Stimulated activated CD4-positive, alpha-beta T cell treated with anti-CD3 and anti-CD28 coated beads, Interleukin-15, amount 100 ng/mL, for 48 hours (primary cell): ENCODE data around the gene PSME1.

Experiments used
- DNase-seq, 2 donors: peaks; one replicate each; pipeline ENCODE4 v3.0.0-alpha.2; 2020; ENCODE audit warnings: low read depth in 2 of 2

PSME1 gene

GRCh38 chr14:24146978-24147760, 11.2 kb downstream of the PSME1 start, which contains the start of gene RNF31:
TSS of gene RNF31 (plus strand) at chr14:24147498. CDS start at chr14:24147699, 201 bp downstream.
- peak; percentile 96 to 98 for DNase-seq

GRCh38 chr14:24147761-24148428, 11.9 kb downstream of the PSME1 start:
- no peak for DNase-seq

GRCh38 chr14:24149302-24149969, 13.4 kb downstream of the PSME1 start:
- DNase-seq, result no peak

GRCh38 chr14:24150061-24150460, 14.1 kb downstream of the PSME1 start:
- DNase-seq, result no peak

GRCh38 chr14:24150567-24150966, 14.6 kb downstream of the PSME1 start:
- DNase-seq, result no peak

GRCh38 chr14:24150993-24151392, 15.0 kb downstream of the PSME1 start:
- no peak for DNase-seq

GRCh38 chr14:24151404-24152080, 15.5 kb downstream of the PSME1 start:
- no peak for DNase-seq

GRCh38 chr14:24155100-24155499, 19.1 kb downstream of the PSME1 start:
- no peak for DNase-seq

- no peak for DNase-seq
Measured at GRCh38 chr14:24156840-24157239, 20.8 kb downstream of the PSME1 start.

GRCh38 chr14:24157331-24157730, 21.3 kb downstream of the PSME1 start:
- no peak for DNase-seq

GRCh38 chr14:24159777-24160498, 23.9 kb downstream of the PSME1 start:
- no peak for DNase-seq

- no peak for DNase-seq
Measured at GRCh38 chr14:24160499-24160849, 24.5 kb downstream of the PSME1 start.

- peak; percentile 95 to 97 for DNase-seq
Measured at GRCh38 chr14:24160850-24161804, 25.1 kb downstream of the PSME1 start, which contains the start of gene IRF9. TSS of gene IRF9 (plus strand) at chr14:24161265. CDS start at chr14:24162145, 880 bp downstream.

GRCh38 chr14:24162093-24162492, 26.1 kb downstream of the PSME1 start:
- DNase-seq, result no peak

- DNase-seq, result no peak
Measured at GRCh38 chr14:24164518-24164991, 28.6 kb downstream of the PSME1 start.

GRCh38 chr14:24165785-24166184, 29.8 kb downstream of the PSME1 start:
- no peak for DNase-seq

GRCh38 chr14:24167469-24168114, 31.6 kb downstream of the PSME1 start:
- no peak for DNase-seq

- DNase-seq, result peak; percentile 51 to 65
Measured at GRCh38 chr14:24171422-24172260, 35.6 kb downstream of the PSME1 start, which contains the start of gene REC8. TSS of gene REC8 (plus strand) at chr14:24172080. CDS start at chr14:24172553, 473 bp downstream.
